Loucy (cell line): ENCODE data around the gene RPL23.

Source experiments
- CTCF ChIP-seq: fragments of 200-600 bp; sonication (generic); conservative IDR thresholded peaks from 2 replicates; pipeline ENCODE4 v1.5.1; 2014; ENCODE audit warnings: mild to moderate bottlenecking, antibody characterized with exemption, low read length
- EZH2phosphoT487 ChIP-seq: fragments of 200-600 bp; IDR thresholded peaks from 2 replicates; pipeline ENCODE4 v1.6.1; 2018; ENCODE audit warnings: antibody characterized with exemption, mild to moderate bottlenecking, moderate library complexity, borderline replicate concordance

GRCh38 chr17:38886643-38887010, 33.1 kb upstream of the RPL23 start:
- TF ChIP-seq CTCF (no peak), EZH2phosphoT487 (no peak)
